Measurements from ENCODE around the gene ERO1A.
A peak's percentile ranks its signal among the peaks of the same experiment; 100 is the strongest.

ERO1A gene

GRCh38 chr14:52695481-52696091 lies at the start of gene ERO1A:
ERO1A (minus strand) TSS chr14:52695558; CDS start chr14:52695481, 77 bp downstream.
- no peaks in the 10 kb centered on the region for H3K36me3 ChIP-seq (ENCODE audit: control insufficient read depth, insufficient read depth, low read length)
- H2AFZ ChIP-seq, result peak within 1 kb of the TSS; percentile 97
- no peak for TF ChIP-seq CTCF (IDR thresholded peaks at IDR 0.05)
- H3K9ac ChIP-seq, result peak within 1 kb of the TSS; percentile 94
- no peaks in the 10 kb centered on the region for H3K27me3 ChIP-seq (ENCODE audit: control insufficient read depth, insufficient read depth, low read length)
- peaks cover 17% of the 10 kb centered on the region for H3K79me2 ChIP-seq
- H3K4me2 ChIP-seq (ENCODE audit: low read length), result peak within 1 kb of the TSS; percentile 68
- H3K27ac ChIP-seq, result peak within 1 kb of the TSS; percentile 96
- no peaks in the 10 kb centered on the region for H3K4me1 ChIP-seq
- H3K4me3 ChIP-seq (ENCODE audit: low read depth, low read length), result peak within 1 kb of the TSS; percentile 90
- no peaks in the 10 kb centered on the region for H3K9me3 ChIP-seq (ENCODE audit: control insufficient read depth, low read length)

GRCh38 chr14:52741865-52742264 lies 46.5 kb upstream of the ERO1A start:
- H3K9ac ChIP-seq, result no peak overlapping the region
- no peak overlapping the region for H3K27ac ChIP-seq

GRCh38 chr14:52740751-52741150 lies 45.4 kb upstream of the ERO1A start:
- no peak overlapping the region for H3K27ac ChIP-seq
- TF ChIP-seq CTCF (IDR thresholded peaks at IDR 0.05), result no peak

More at GRCh38 chr14:52741865-52742264, 46.5 kb upstream of the ERO1A start:
- H3K9me3 ChIP-seq (ENCODE audit: control insufficient read depth, low read length), result no peaks in the 10 kb centered on the region
- H3K79me2 ChIP-seq, result peaks cover 11% of the 10 kb centered on the region
- no peak overlapping the region for H3K4me3 ChIP-seq (ENCODE audit: low read depth, low read length)
- no peaks in the 10 kb centered on the region for H3K4me1 ChIP-seq
- H3K36me3 ChIP-seq (ENCODE audit: control insufficient read depth, insufficient read depth, low read length), result no peaks in the 10 kb centered on the region
- H2AFZ ChIP-seq, result no peak overlapping the region
- no peak overlapping the region for H3K4me2 ChIP-seq (ENCODE audit: low read length)
- TF ChIP-seq CTCF (IDR thresholded peaks at IDR 0.05), result no peak
- no peaks in the 10 kb centered on the region for H3K27me3 ChIP-seq (ENCODE audit: control insufficient read depth, insufficient read depth, low read length)

GRCh38 chr14:52738409-52738808 lies 43.1 kb upstream of the ERO1A start:
- no peaks in the 10 kb centered on the region for H3K4me1 ChIP-seq
- no peak overlapping the region for H2AFZ ChIP-seq
- H3K4me2 ChIP-seq (ENCODE audit: low read length), result no peak overlapping the region
- no peaks in the 10 kb centered on the region for H3K27me3 ChIP-seq (ENCODE audit: control insufficient read depth, insufficient read depth, low read length)
- no peak overlapping the region for H3K4me3 ChIP-seq (ENCODE audit: low read depth, low read length)
- H3K27ac ChIP-seq, result no peak overlapping the region
- no peaks in the 10 kb centered on the region for H3K36me3 ChIP-seq (ENCODE audit: control insufficient read depth, insufficient read depth, low read length)
- no peak overlapping the region for H3K9ac ChIP-seq
- peaks cover 14% of the 10 kb centered on the region for H3K79me2 ChIP-seq
- TF ChIP-seq CTCF (IDR thresholded peaks at IDR 0.05), result no peak
- no peaks in the 10 kb centered on the region for H3K9me3 ChIP-seq (ENCODE audit: control insufficient read depth, low read length)

More at GRCh38 chr14:52740751-52741150, 45.4 kb upstream of the ERO1A start:
- Histone ChIP-seq H2AFZ (no peak overlapping the region), H3K9me3 (ENCODE audit: control insufficient read depth, low read length) (no peaks in the 10 kb centered on the region), H3K9ac (no peak overlapping the region), H3K36me3 (ENCODE audit: control insufficient read depth, insufficient read depth, low read length) (no peaks in the 10 kb centered on the region), H3K4me1 (no peaks in the 10 kb centered on the region), H3K79me2 (peaks cover 11% of the 10 kb centered on the region), H3K4me3 (ENCODE audit: low read depth, low read length) (no peak overlapping the region), H3K27me3 (ENCODE audit: control insufficient read depth, insufficient read depth, low read length) (no peaks in the 10 kb centered on the region), H3K4me2 (ENCODE audit: low read length) (no peak overlapping the region)

GRCh38 chr14:52735921-52736489 lies 40.6 kb upstream of the ERO1A start:
- Histone ChIP-seq H2AFZ (no peak overlapping the region), H3K4me2 (ENCODE audit: low read length) (no peak overlapping the region), H3K36me3 (ENCODE audit: control insufficient read depth, insufficient read depth, low read length) (no peaks in the 10 kb centered on the region), H3K4me1 (no peaks in the 10 kb centered on the region), H3K27ac (no peak overlapping the region), H3K27me3 (ENCODE audit: control insufficient read depth, insufficient read depth, low read length) (no peaks in the 10 kb centered on the region), H3K4me3 (ENCODE audit: low read depth, low read length) (no peak overlapping the region), H3K79me2 (peaks cover 8% of the 10 kb centered on the region), H3K9me3 (ENCODE audit: control insufficient read depth, low read length) (no peaks in the 10 kb centered on the region), H3K9ac (no peak overlapping the region)
- no peak for TF ChIP-seq CTCF (IDR thresholded peaks at IDR 0.05)
